IPS DF 19.7 (cell line): Measurements from ENCODE around the gene PGAP1.

Experiments
- DNase-seq: peaks from one replicate; pipeline ENCODE4 v3.0.0-alpha.2; 2013; ENCODE audit warnings: low read depth, low spot score

PGAP1 gene

GRCh38 chr2:196887431-196887830, 39.1 kb downstream of the PGAP1 start:
- no peak for DNase-seq

DNA sequence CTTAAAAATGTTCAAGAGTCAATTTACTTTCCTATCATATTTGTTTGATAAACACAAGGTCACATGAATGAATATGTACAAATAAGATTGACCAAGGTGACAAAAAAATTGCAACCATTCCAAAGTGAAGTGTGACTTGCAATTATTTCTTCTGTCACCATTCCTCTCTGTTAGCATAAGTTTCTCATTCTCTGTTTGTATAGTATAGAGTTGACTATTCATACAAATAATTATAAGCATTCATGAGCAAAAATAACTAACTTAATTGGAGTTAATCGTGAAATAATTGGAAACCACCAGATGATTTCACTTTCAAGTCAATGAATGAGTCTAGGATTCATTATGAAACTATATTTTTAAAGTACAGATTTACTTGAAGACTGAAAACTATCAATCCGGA, 42.1 kb downstream of the PGAP1 start:
- no peak for DNase-seq

GRCh38 chr2:196876364-196876763, 50.1 kb downstream of the PGAP1 start:
- DNase-seq = no peak

- DNase-seq = no peak
Observed at GRCh38 chr2:196875414-196875813, 51.1 kb downstream of the PGAP1 start.

- no peak for DNase-seq
Observed at GRCh38 chr2:196873511-196873910, 53.0 kb downstream of the PGAP1 start.

DNA sequence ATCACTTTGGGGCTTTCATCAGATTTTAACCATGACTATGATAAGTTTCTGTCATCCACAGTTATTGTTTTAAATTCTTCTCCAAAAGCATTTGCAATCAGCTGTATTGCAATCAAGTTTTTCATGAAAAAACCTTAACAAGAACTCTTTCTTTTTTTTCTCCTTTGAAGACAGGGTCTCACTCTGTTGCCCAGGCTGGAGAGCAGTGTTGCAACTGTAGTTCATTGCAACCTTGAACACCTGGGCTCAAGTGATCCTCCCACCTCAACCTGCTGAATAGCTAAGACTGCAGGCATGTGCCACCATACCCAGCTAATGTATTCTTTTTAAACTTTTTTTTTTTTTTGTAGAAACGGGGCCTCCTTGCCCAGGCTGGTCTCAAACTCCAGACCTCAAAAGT, 71.9 kb downstream of the PGAP1 start:
- no peak for DNase-seq

GRCh38 chr2:196853301-196854087, 73.0 kb downstream of the PGAP1 start:
- no peak for DNase-seq

- no peak for DNase-seq
Observed at GRCh38 chr2:196851088-196851487, 75.4 kb downstream of the PGAP1 start.

DNA sequence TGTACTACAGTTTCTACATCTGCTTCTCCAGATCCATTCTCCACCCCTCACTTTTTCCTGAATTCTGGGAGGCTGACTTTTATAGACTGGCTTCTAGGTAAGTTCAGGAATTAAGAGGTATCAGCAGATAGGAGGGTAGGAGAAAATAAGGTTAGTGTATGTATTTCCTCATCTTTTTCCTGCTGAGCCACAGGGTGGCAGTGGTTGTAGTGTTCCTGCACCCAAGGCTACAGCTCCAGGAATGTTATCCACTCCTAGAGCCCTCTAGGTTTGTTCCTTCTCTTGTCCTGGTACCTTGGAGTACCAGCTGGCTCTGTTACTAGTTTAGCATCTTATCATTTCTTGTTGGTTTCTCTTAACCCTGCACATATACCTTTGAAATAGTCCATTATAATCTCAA, 76.6 kb downstream of the PGAP1 start:
- DNase-seq = no peak

- no peak for DNase-seq
Observed at GRCh38 chr2:196846295-196846694, 80.2 kb downstream of the PGAP1 start.

GRCh38 chr2:196845371-196845770, 81.1 kb downstream of the PGAP1 start:
- no peak for DNase-seq

DNA sequence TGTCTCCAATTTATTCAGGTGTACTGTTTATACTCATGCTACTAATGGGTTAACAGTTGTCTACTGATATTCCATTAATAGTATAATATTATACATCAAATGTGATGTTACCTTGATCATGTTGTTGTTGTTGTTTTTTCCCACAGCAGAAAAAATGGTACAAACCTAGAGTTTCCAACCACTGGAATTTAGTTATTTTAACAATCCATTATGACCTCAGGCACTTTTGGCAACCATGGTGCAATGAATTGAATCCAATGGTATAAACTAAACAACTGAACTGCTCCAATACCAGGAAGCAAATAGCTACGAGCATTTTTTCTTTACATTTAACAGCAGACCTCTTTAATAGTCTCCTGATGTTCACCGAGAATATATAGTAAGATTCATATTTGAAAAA, 86.3 kb downstream of the PGAP1 start:
- no peak for DNase-seq

DNA sequence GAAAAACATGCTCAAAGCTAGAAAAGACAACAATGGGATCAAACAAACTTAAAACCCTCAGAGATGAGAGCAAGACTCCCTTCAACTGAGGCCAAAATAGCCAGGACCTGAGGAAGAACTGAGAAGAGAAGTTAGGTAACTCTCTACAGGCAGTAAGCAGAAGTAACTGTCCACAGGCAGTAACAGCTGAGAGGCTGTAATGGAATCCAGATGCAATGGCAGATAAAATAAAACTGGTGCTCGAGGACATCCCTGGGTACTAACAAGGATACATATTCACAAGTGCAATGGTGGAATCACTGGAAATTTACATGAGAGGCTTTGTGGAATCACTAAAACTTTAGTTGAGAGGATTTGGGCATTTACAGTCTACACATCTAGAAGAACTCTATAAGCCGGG, 86.9 kb downstream of the PGAP1 start:
- no peak for DNase-seq

DNA sequence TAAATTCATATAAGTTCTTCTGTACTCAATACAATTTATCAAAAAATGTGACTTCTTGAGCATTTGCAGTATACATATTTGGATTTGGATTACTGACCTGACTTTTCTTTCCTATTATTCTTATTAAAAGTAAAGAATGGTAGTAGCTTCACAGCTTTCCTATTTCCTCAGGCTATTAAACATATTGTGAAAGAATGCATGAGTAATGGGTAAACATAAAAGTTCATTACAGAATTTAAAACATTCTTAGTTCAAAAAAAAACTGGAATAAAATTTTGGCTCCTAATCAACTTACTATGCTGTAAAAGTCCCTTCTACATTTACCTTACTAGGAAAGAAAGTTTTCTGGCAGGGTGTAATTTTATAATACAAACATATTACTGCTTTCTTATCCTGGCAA, 90.1 kb downstream of the PGAP1 start:
- DNase-seq = no peak

DNA sequence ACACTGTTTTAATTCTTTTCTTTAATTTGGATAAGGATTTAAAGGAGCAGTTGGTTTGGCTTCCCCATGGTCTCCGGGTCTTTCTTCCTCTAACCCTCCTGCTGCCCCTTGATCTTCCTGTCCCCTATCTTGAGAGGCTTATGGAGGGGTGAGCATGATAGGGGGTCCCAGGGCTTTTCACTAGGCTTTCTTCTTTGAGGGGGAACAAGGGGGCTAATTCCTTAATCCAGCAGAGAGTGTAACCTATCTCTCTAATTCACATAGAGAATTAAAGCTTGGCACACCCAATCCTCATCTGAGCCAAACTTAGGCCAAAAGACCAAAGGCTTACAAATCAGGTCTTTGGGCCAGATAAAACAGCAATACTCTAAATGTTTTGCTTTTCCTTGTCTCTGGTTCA, 95.8 kb downstream of the PGAP1 start:
- no peak for DNase-seq

DNA sequence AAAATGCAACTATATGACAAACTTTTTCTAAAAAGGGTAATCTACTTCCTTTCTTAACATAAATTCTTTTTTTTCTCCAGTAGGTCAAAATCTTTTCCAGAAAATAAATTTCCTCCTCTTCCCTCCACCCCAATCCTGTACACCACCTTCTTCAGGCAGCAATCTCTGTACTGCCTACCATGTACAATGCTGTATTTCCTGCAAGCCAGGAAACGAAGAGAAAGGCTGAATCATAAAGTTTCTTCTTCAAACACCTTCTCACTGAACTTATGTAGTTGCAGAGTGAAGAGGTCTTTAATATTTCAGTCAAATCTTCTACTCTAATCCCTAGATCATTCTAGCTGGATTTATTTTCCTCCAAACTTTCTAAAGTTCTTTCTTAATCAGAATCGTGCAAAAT, 99.2 kb downstream of the PGAP1 start:
- no peak for DNase-seq

GRCh38 chr2:196823750-196824522, 102.6 kb downstream of the PGAP1 start:
- no peak for DNase-seq

GRCh38 chr2:196821195-196821594, 105.3 kb downstream of the PGAP1 start:
- no peak for DNase-seq

GRCh38 chr2:196809260-196809659, 117.2 kb downstream of the PGAP1 start, which contains the start of gene C2orf66:
TSS of gene C2orf66 (minus strand) at chr2:196809355. CDS start at chr2:196809336, 19 bp downstream.
- no peak for DNase-seq

DNA sequence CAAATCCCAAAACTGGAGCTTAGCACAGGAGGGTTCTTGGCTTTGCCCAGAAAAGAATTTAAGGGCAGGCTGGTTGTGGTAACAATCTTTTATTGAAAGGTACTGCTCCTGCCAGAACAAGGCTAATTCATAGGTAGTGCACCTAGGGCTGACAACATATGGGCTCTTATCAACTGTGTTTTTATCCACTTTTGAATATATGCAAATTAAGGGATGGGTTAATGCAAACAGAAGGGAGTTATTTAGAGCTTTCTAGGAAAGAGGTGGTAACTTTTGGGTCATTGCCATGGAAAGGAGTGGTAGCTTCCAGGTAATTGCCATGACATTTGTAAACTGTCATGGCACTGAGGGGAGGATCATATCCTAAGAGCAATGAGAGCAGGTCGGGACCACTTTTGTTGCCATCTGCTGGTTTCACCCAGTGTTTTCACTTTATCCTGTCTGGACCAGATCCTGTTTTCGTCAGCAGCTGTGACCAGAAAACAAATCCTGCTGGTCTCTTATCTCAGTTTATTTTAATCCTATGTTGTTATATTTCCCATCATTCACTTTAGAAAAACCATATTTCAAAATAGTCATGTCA, 118.3 kb downstream of the PGAP1 start:
- no peak for DNase-seq

- DNase-seq = no peak
Observed at GRCh38 chr2:196804381-196804780, 122.1 kb downstream of the PGAP1 start.

- DNase-seq = no peak
Observed at GRCh38 chr2:196802401-196802800, 124.1 kb downstream of the PGAP1 start.
